ENCODE data around the gene SRSF2.

GRCh38 chr17:76737676-76738467, 741 bp upstream of the SRSF2 start, which contains the start of gene MFSD11:
- TF ChIP-seq POLR2A (IDR thresholded peaks at IDR 0.05) (peak; percentile 49 to 50), CTCF (IDR thresholded peaks at IDR 0.05) (peak in 1 of 4 experiments; percentile 12)

Data from uterus (tissue), 2 donors.